ENCODE data around the gene TRIP11.

TRIP11 gene

DNA sequence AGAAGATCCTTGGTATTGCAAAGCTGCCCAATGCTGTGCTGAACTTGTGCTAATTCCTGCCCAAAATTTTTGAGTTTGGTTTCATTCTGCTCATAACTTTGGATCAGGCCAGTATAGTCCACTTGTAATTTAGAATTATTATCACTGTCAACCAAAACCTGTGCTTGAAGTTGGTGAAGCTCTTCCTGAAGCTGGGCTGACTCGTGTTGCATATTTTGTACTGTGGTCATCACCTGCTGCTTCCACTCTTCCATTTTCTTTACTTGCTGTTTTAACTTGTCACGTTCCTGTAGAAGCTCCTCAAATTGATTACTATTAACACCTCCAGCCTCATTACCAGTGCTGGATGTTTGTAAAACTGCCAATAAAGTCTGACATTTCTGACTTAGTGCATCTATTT, 35.8 kb downstream of the TRIP11 start:
- H3K9ac ChIP-seq (ENCODE audit: low read length), result no peak overlapping the region
- H3K27me3 ChIP-seq (ENCODE audit: insufficient read depth, low read length), result no peaks in the 10 kb centered on the region
- no peak overlapping the region for H3K4me2 ChIP-seq (ENCODE audit: low read length)
- no peaks in the 10 kb centered on the region for H3K4me1 ChIP-seq (ENCODE audit: insufficient read depth, low read length, severe bottlenecking)
- H2AFZ ChIP-seq (ENCODE audit: low read length), result no peak overlapping the region
- no peaks in the 10 kb centered on the region for H3K9me2 ChIP-seq (ENCODE audit: low read depth, low read length)
- H3K79me2 ChIP-seq (ENCODE audit: insufficient read depth, low read length), result no peaks in the 10 kb centered on the region
- H4K20me1 ChIP-seq (ENCODE audit: insufficient read depth, low read length), result no peaks in the 10 kb centered on the region
- H3F3A ChIP-seq (ENCODE audit: insufficient read depth, low read length), result no peaks in the 10 kb centered on the region
- H3K4me3 ChIP-seq (ENCODE audit: low read depth, low read length, poor library complexity, severe bottlenecking), result no peak overlapping the region
- H3K27ac ChIP-seq (ENCODE audit: low read depth, low read length, poor library complexity, severe bottlenecking), result no peak overlapping the region
- peaks cover 46% of the 10 kb centered on the region for H3K36me3 ChIP-seq (ENCODE audit: insufficient read depth, low read length)
- TF ChIP-seq CTCF (IDR thresholded peaks at IDR 0.05; ENCODE audit: low read length) (no peak), EZH2 (IDR thresholded peaks at IDR 0.05; ENCODE audit: borderline replicate concordance, low read length) (no peak)
- H3K9me3 ChIP-seq (ENCODE audit: low read length), result no peaks in the 10 kb centered on the region

GRCh38 chr14:91998667-91999570, 40.9 kb downstream of the TRIP11 start:
- Histone ChIP-seq H3K79me2 (ENCODE audit: insufficient read depth, low read length) (no peaks in the 10 kb centered on the region), H3K4me2 (ENCODE audit: low read length) (no peak overlapping the region), H3K9ac (ENCODE audit: low read length) (no peak overlapping the region), H3K9me3 (ENCODE audit: low read length) (no peaks in the 10 kb centered on the region), H3K4me3 (ENCODE audit: low read depth, low read length, poor library complexity, severe bottlenecking) (no peak overlapping the region), H3K9me2 (ENCODE audit: low read depth, low read length) (no peaks in the 10 kb centered on the region), H3K27me3 (ENCODE audit: insufficient read depth, low read length) (no peaks in the 10 kb centered on the region), H3K36me3 (ENCODE audit: insufficient read depth, low read length) (peaks cover 21% of the 10 kb centered on the region; the same call in 1 of the 2 replicates), H3K27ac (ENCODE audit: low read depth, low read length, poor library complexity, severe bottlenecking) (no peak overlapping the region), H3F3A (ENCODE audit: insufficient read depth, low read length) (no peaks in the 10 kb centered on the region), H3K4me1 (ENCODE audit: insufficient read depth, low read length, severe bottlenecking) (no peaks in the 10 kb centered on the region), H4K20me1 (ENCODE audit: insufficient read depth, low read length) (no peaks in the 10 kb centered on the region), H2AFZ (ENCODE audit: low read length) (no peak overlapping the region)
- TF ChIP-seq EZH2 (IDR thresholded peaks at IDR 0.05; ENCODE audit: borderline replicate concordance, low read length) (no peak), CTCF (IDR thresholded peaks at IDR 0.05; ENCODE audit: low read length) (no peak)

DNA sequence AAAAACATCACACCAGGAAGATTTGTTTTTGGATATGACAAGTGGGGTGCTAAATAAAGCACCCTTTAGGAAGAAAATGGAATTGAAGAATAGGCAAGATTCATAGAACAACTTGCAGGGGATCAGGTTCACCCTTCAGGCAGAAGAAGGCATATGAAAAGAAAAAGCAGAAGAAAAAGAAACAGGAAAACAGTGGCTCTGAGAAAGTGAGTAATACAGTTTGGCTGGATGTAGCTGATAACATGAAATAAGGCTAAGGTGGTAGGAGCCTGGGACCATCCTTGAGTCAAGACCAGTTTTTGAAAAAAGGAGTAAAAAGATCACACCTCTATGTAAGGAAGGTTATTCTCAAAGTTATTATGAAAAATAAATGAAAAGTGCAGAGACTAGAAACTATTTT, 42.4 kb downstream of the TRIP11 start:
- Histone ChIP-seq H3K27ac (ENCODE audit: low read depth, low read length, poor library complexity, severe bottlenecking) (no peak overlapping the region), H3K79me2 (ENCODE audit: insufficient read depth, low read length) (no peaks in the 10 kb centered on the region), H3K9me2 (ENCODE audit: low read depth, low read length) (no peaks in the 10 kb centered on the region), H3K4me1 (ENCODE audit: insufficient read depth, low read length, severe bottlenecking) (no peaks in the 10 kb centered on the region), H3K4me3 (ENCODE audit: low read depth, low read length, poor library complexity, severe bottlenecking) (no peak overlapping the region), H3K9me3 (ENCODE audit: low read length) (no peaks in the 10 kb centered on the region), H3K9ac (ENCODE audit: low read length) (no peak overlapping the region), H2AFZ (ENCODE audit: low read length) (no peak overlapping the region), H4K20me1 (ENCODE audit: insufficient read depth, low read length) (no peaks in the 10 kb centered on the region), H3K36me3 (ENCODE audit: insufficient read depth, low read length) (peaks cover 24% of the 10 kb centered on the region), H3K27me3 (ENCODE audit: insufficient read depth, low read length) (no peaks in the 10 kb centered on the region), H3F3A (ENCODE audit: insufficient read depth, low read length) (no peaks in the 10 kb centered on the region), H3K4me2 (ENCODE audit: low read length) (no peak overlapping the region)
- TF ChIP-seq CTCF (IDR thresholded peaks at IDR 0.05; ENCODE audit: low read length) (no peak), EZH2 (IDR thresholded peaks at IDR 0.05; ENCODE audit: borderline replicate concordance, low read length) (no peak)
